ENCODE data around the gene CBR4.

The CBR4 gene

DNA sequence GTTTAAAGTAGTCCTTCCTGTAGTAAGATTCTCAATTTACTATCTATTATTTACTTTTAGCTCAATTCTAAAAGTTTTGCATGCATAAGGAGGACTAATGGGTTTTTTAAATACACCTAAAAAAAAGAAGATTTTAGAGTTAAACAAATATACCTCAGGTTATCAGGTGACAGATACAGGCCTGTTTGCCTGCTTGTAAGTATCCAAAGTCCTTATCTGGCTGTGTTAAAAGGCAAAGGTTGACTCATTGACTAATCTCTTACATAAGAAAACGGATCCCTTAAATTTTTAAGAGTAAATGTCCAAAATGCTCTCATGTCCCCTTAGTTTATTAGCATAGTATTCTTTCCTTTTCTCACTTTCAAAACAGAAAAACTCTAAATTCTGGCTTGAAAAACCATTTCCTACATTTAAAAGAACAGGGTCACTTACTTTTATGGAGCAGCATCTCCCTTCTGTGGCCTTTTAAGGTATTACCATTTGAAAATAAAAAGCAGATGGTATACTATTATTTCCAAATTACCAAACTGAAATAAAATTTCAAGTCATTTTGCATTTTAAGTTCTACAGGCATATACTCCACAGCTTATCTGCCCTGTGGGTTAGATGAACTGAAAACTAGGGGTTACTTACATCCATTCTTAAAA is 4.5 kb downstream of the CBR4 start:
- Histone ChIP-seq H3K36me3 (peaks cover 32% of the 10 kb centered on the region), H3K4me3 (ENCODE audit: low read depth, low read length) (no peak overlapping the region), H3K9me3 (no peaks in the 10 kb centered on the region), H3K4me1 (no peaks in the 10 kb centered on the region; the same call in 1 of the 2 replicates), H3K27me3 (no peaks in the 10 kb centered on the region)
- TF ChIP-seq, protein P1, sequence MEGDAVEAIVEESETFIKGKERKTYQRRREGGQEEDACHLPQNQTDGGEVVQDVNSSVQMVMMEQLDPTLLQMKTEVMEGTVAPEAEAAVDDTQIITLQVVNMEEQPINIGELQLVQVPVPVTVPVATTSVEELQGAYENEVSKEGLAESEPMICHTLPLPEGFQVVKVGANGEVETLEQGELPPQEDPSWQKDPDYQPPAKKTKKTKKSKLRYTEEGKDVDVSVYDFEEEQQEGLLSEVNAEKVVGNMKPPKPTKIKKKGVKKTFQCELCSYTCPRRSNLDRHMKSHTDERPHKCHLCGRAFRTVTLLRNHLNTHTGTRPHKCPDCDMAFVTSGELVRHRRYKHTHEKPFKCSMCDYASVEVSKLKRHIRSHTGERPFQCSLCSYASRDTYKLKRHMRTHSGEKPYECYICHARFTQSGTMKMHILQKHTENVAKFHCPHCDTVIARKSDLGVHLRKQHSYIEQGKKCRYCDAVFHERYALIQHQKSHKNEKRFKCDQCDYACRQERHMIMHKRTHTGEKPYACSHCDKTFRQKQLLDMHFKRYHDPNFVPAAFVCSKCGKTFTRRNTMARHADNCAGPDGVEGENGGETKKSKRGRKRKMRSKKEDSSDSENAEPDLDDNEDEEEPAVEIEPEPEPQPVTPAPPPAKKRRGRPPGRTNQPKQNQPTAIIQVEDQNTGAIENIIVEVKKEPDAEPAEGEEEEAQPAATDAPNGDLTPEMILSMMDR (IDR thresholded peaks at IDR 0.05; ENCODE audit: low read depth, low read length), result peak; percentile 50
- DNase-seq, result no peak

DNA sequence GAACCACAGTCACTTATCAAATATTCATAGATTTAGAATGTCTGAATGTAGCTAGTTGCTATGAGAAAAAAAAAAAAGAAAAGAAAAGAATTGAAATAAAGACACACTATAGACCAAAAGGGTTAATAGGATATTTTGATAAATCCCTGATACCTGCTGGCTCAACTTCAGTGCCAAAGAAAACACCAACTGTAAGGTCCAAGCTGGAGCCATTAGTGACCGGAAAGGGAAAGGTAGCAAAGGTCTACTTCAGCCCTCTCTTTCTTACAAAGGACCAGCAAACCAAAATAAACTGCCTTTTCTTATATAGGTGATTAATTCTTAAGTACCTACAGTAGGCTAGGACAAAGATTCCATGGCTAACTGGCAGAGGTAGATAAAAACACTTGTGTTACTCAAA is 9.7 kb downstream of the CBR4 start:
- Histone ChIP-seq H3K4me3 (ENCODE audit: low read depth, low read length) (no peak overlapping the region), H3K27me3 (no peaks in the 10 kb centered on the region), H3K4me1 (peaks cover 5% of the 10 kb centered on the region), H3K9me3 (no peaks in the 10 kb centered on the region), H3K36me3 (peaks cover 40% of the 10 kb centered on the region)
- no peak for DNase-seq
- TF ChIP-seq, protein P1 (IDR thresholded peaks at IDR 0.05; ENCODE audit: low read depth, low read length), result no peak

DNA sequence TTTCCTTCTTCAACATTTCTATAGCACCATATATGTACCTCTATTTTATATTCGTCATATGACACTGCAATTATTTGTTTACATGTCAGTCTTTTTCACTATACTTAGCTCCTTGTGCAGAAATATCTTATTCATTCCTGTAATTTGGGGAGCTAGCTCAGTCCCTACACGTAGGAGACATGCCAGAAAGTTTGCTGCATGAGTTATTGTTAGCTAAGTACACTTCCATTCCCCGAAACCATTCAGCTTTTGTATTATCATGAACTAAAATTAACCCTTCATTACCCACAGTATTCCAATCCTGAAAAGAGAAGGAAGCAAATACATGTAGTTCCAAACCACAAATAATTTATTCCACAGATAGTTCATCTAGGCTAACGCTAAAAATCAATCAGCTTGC is 10.2 kb downstream of the CBR4 start:
- Histone ChIP-seq H3K9me3 (no peaks in the 10 kb centered on the region), H3K36me3 (peaks cover 39% of the 10 kb centered on the region), H3K27me3 (no peaks in the 10 kb centered on the region), H3K4me3 (ENCODE audit: low read depth, low read length) (no peak overlapping the region), H3K4me1 (peaks cover 10% of the 10 kb centered on the region)
- DNase-seq, result no peak
- TF ChIP-seq, protein P1 (IDR thresholded peaks at IDR 0.05; ENCODE audit: low read depth, low read length), result no peak

DNA sequence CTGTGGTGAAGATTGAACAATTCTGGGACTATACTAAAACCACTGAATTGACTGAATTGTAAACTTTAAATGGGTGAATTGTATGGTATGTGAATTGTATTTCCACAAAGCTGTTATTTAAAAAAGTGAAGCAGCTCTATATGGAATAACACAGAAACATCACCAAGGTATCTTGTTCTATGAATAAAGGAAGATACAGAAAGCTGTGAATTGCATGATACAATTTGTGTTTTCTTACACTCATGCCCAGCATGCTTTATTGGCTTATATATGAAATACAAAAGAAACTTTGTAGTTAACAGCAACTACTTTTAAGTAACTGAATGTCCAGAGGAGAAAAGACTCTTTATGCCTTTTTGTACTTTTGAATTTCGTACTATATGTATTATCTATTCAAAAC is 11.5 kb downstream of the CBR4 start:
- TF ChIP-seq, protein P1 (IDR thresholded peaks at IDR 0.05; ENCODE audit: low read depth, low read length), result no peak
- H3K9me3 ChIP-seq, result no peaks in the 10 kb centered on the region
- DNase-seq, result no peak
- H3K27me3 ChIP-seq, result no peaks in the 10 kb centered on the region
- no peak overlapping the region for H3K4me3 ChIP-seq (ENCODE audit: low read depth, low read length)
- H3K36me3 ChIP-seq, result peaks cover 28% of the 10 kb centered on the region
- H3K4me1 ChIP-seq, result peaks cover 13% of the 10 kb centered on the region

DNA sequence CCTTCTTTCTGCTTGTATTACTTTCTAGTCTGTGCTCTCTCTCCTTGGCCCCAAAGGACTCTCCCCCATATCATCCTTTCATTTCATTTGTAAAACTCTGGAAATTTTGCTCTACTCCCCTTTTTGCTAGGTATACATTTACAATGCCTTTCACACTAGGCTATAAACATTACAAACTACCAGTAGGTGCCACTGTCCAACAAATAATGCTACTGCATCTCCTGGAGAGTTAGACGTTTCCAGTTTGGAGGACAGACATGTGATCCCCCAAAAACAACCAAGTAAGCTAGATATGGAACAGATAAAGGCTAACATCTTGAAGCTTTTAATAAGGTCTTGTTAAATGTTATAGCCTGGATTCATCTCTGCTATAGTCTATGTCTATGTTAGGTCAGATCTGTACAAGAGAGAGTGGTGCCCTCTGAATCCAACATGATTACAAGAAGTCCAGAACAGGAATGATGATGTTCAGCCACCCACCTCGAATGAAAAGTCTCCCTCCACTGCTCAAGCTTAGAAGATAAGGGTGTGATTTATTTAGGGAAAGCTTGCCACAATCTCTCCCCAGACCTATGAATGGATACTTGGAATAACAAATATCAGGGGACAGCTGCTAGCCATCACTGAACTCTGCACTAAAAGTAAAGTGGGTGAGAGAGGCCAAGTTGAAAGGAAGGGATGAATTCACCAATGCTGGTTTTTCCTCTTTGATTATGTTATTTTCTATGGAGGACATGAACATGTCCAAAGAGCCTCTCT is 14.3 kb downstream of the CBR4 start:
- TF ChIP-seq, protein P1 (IDR thresholded peaks at IDR 0.05; ENCODE audit: low read depth, low read length), result peak; percentile 53
- H3K36me3 ChIP-seq, result peaks cover 15% of the 10 kb centered on the region
- H3K27me3 ChIP-seq, result no peaks in the 10 kb centered on the region
- no peaks in the 10 kb centered on the region for H3K9me3 ChIP-seq
- no peak for DNase-seq
- H3K4me1 ChIP-seq, result peaks cover 17% of the 10 kb centered on the region
- H3K4me3 ChIP-seq (ENCODE audit: low read depth, low read length), result no peak overlapping the region

DNA sequence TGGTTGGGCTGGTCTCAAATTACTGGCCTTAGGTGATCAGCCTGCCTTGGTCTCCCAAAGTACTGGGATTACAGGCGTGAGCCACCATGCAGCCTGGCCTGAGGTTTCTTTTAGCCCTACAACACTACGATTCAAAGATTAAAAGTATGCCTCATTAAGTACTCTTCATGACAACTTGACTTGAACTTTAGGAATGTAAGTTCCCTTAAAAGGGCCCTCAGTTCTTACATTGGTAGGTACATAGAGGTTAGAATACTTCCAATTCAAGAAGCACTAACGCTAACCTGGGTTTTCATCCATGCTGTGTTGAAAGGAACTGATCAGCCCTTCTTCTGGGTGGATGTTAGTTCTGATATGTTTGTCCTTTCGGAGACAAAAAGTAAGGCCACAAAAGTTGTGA is 15.1 kb downstream of the CBR4 start:
- TF ChIP-seq, protein P1 (IDR thresholded peaks at IDR 0.05; ENCODE audit: low read depth, low read length), result no peak

More for the DNA sequence above, 15.1 kb downstream of the CBR4 start:
- H3K9me3 ChIP-seq, result no peaks in the 10 kb centered on the region
- no peaks in the 10 kb centered on the region for H3K27me3 ChIP-seq
- peaks cover 17% of the 10 kb centered on the region for H3K4me1 ChIP-seq
- no peak for DNase-seq
- peaks cover 16% of the 10 kb centered on the region for H3K36me3 ChIP-seq
- H3K4me3 ChIP-seq (ENCODE audit: low read depth, low read length), result no peak overlapping the region

All from BE2C (cell line).